ENCODE data around the gene PLAC1.

- TF ChIP-seq CTCF (IDR thresholded peaks at IDR 0.05; ENCODE audit: low read depth, low read length, poor library complexity, severe bottlenecking) (no peak), EZH2phosphoT487 (IDR thresholded peaks at IDR 0.05; ENCODE audit: borderline replicate concordance, low read length) (no peak)
Measured at GRCh38 chrX:134538316-134538715, 120.0 kb downstream of the PLAC1 start.
